Measurements from ENCODE around the gene BUD23. TPM values are rescaled to one million over a fixed set of nuclear protein-coding genes. Genes with fewer than 3 reads are reported as not detected.

The BUD23 gene
- total RNA-seq, 1 experiment from 2014 or later = 78.1 TPM

GRCh38 chr7:73642834-73643233 is 40.6 kb upstream of the BUD23 start:
- no peaks in the 10 kb centered on the region; a peak in 1 of 7 replicates for H3K36me3 Mint-ChIP-seq (ENCODE audit: insufficient read depth in 1 of 3, low read depth in 3 of 3)
- Histone ChIP-seq H4K8ac (replicated peaks; ENCODE audit: insufficient read length, low read depth, low read length) (no peak overlapping the region), H2AK5ac (ENCODE audit: insufficient read length, low read length) (no peak overlapping the region), H3K23me2 (ENCODE audit: insufficient read length, low read depth, low read length, poor library complexity, severe bottlenecking) (peaks cover under 1% of the 10 kb centered on the region), H3K9ac (ENCODE audit: extremely low read depth, insufficient read length, low read length) (no peak overlapping the region), H3K27me3 (ENCODE audit: insufficient read depth, low read length) (no peaks in the 10 kb centered on the region), H2AFZ (ENCODE audit: low read length) (no peak overlapping the region), H3K4ac (ENCODE audit: low read depth, low read length) (no peak overlapping the region), H3K4me2 (ENCODE audit: insufficient read depth, insufficient read length, low read length) (no peak overlapping the region), H2BK20ac (ENCODE audit: low read depth, low read length, poor library complexity, severe bottlenecking) (no peak overlapping the region), H3K14ac (ENCODE audit: insufficient read depth, low read length) (no peak overlapping the region), H4K20me1 (ENCODE audit: control insufficient read depth, insufficient read depth, insufficient read length) (no peaks in the 10 kb centered on the region), H3K4me1 (ENCODE audit: insufficient read depth, low read length) (0 out of 2 replicates have a peak, but pooled peaks cover 3% of the 10 kb centered on the region), H4K5ac (ENCODE audit: insufficient read length, low read depth, low read length) (no peak overlapping the region), H3K79me2 (ENCODE audit: insufficient read depth, low read length) (no peaks in the 10 kb centered on the region), H3K18ac (ENCODE audit: insufficient read length, low read depth, low read length) (no peak overlapping the region), H3K9me3 (ENCODE audit: control insufficient read depth, low read depth, low read length) (no peaks in the 10 kb centered on the region), H2BK5ac (ENCODE audit: insufficient read length, low read length) (no peak overlapping the region), H3K27ac (ENCODE audit: insufficient read length, low read depth, low read length) (no peak overlapping the region), H3K79me1 (ENCODE audit: insufficient read depth, low read depth, low read length, poor library complexity, severe bottlenecking) (no peaks in the 10 kb centered on the region), H2BK120ac (ENCODE audit: low read depth, low read length, poor library complexity, severe bottlenecking) (no peak overlapping the region), H2BK15ac (ENCODE audit: low read depth, low read length) (no peak overlapping the region), H4K91ac (ENCODE audit: insufficient read length, low read depth, low read length) (no peak overlapping the region), H3K23ac (ENCODE audit: insufficient read length, low read depth, low read length) (no peak overlapping the region), H2BK12ac (ENCODE audit: insufficient read length, low read depth, low read length) (no peak overlapping the region), H3K56ac (ENCODE audit: insufficient read length, low read depth, low read length) (no peak overlapping the region), H3T11ph (ENCODE audit: low read length) (no peak overlapping the region)
- H3K4me1 Mint-ChIP-seq = peaks cover 5 to 13% of the 10 kb centered on the region in 2 experiments
- no peak for DNase-seq
- WGBS (ENCODE audit: extremely low coverage, insufficient read length, low lambda C conversion rate) = no CpG with 5 or more reads among the region's 2 CpGs
- no peak overlapping the region for H3K27ac Mint-ChIP-seq
- peaks cover 0 to 4% of the 10 kb centered on the region in 2 experiments; a peak in 1 of 5 replicates for H3K9me3 Mint-ChIP-seq
- H3K4me3 Mint-ChIP-seq = no peak overlapping the region
- TF ChIP-seq CTCF (conservative IDR thresholded peaks at IDR 0.05) = no peak
- peaks cover 39% of the 10 kb centered on the region for H3K27me3 Mint-ChIP-seq (ENCODE audit: low read depth)
